ENCODE measurements around the gene CHGA.

CHGA gene

GRCh38 chr14:92938890-92939671 lies 16.1 kb downstream of the CHGA start:
- no peaks in the 10 kb centered on the region for H3K27me3 ChIP-seq (ENCODE audit: control insufficient read depth in 1 of 2, insufficient read depth in 2 of 2, low read length in 2 of 2)
- H3K4me3 ChIP-seq (ENCODE audit: low read length in 2 of 2): no peak overlapping the region
- no peaks in the 10 kb centered on the region for H3K4me1 ChIP-seq (ENCODE audit: control insufficient read depth, insufficient read depth, low read length)
- no peak overlapping the region for H3K27ac ChIP-seq (ENCODE audit: low read length)
- no peak overlapping the region for H3K9ac ChIP-seq (ENCODE audit: low read length in 2 of 2)
- H3K9me3 ChIP-seq (ENCODE audit: control insufficient read depth in 2 of 2, low read length in 2 of 2): no peaks in the 10 kb centered on the region
- H3K36me3 ChIP-seq (ENCODE audit: control insufficient read depth in 2 of 2, insufficient read depth in 2 of 2, low read length in 2 of 2): peaks cover 0 to 29% of the 10 kb centered on the region in 2 donors

- peaks cover 0 to 31% of the 10 kb centered on the region in 2 donors for H3K36me3 ChIP-seq (ENCODE audit: control insufficient read depth in 2 of 2, insufficient read depth in 2 of 2, low read length in 2 of 2)
- H3K4me3 ChIP-seq (ENCODE audit: low read length in 2 of 2): no peak overlapping the region
- H3K27ac ChIP-seq (ENCODE audit: low read length): no peak overlapping the region
- no peak overlapping the region for H3K9ac ChIP-seq (ENCODE audit: low read length in 2 of 2)
- no peaks in the 10 kb centered on the region for H3K9me3 ChIP-seq (ENCODE audit: control insufficient read depth in 2 of 2, low read length in 2 of 2)
- H3K4me1 ChIP-seq (ENCODE audit: control insufficient read depth, insufficient read depth, low read length): no peaks in the 10 kb centered on the region
- no peaks in the 10 kb centered on the region for H3K27me3 ChIP-seq (ENCODE audit: control insufficient read depth in 1 of 2, insufficient read depth in 2 of 2, low read length in 2 of 2)
These were observed 16.7 kb downstream of the CHGA start for GRCh38 chr14:92939699-92940098.

- H3K36me3 ChIP-seq (ENCODE audit: control insufficient read depth in 2 of 2, insufficient read depth in 2 of 2, low read length in 2 of 2): peaks cover 0 to 37% of the 10 kb centered on the region in 2 donors
- no peaks in the 10 kb centered on the region for H3K9me3 ChIP-seq (ENCODE audit: control insufficient read depth in 2 of 2, low read length in 2 of 2)
- H3K4me1 ChIP-seq (ENCODE audit: control insufficient read depth, insufficient read depth, low read length): no peaks in the 10 kb centered on the region
- H3K9ac ChIP-seq (ENCODE audit: low read length in 2 of 2): no peak overlapping the region
- H3K4me3 ChIP-seq (ENCODE audit: low read length in 2 of 2): no peak overlapping the region
- H3K27me3 ChIP-seq (ENCODE audit: control insufficient read depth in 1 of 2, insufficient read depth in 2 of 2, low read length in 2 of 2): no peaks in the 10 kb centered on the region
- no peak overlapping the region for H3K27ac ChIP-seq (ENCODE audit: low read length)
These were observed 17.6 kb downstream of the CHGA start for GRCh38 chr14:92940543-92940942.

- H3K36me3 ChIP-seq (ENCODE audit: control insufficient read depth in 2 of 2, insufficient read depth in 2 of 2, low read length in 2 of 2): peaks cover 0 to 42% of the 10 kb centered on the region in 2 donors
These were observed 18.6 kb downstream of the CHGA start for GRCh38 chr14:92941531-92941930.

GRCh38 chr14:92942136-92942535 lies 19.2 kb downstream of the CHGA start:
- Histone ChIP-seq H3K9me3 (ENCODE audit: control insufficient read depth in 2 of 2, low read length in 2 of 2) (no peaks in the 10 kb centered on the region), H3K36me3 (ENCODE audit: control insufficient read depth in 2 of 2, insufficient read depth in 2 of 2, low read length in 2 of 2) (peaks cover 0 to 38% of the 10 kb centered on the region in 2 donors), H3K4me1 (ENCODE audit: control insufficient read depth, insufficient read depth, low read length) (peaks cover 2% of the 10 kb centered on the region), H3K27ac (ENCODE audit: low read length) (no peak overlapping the region), H3K9ac (ENCODE audit: low read length in 2 of 2) (no peak overlapping the region), H3K4me3 (ENCODE audit: low read length in 2 of 2) (no peak overlapping the region), H3K27me3 (ENCODE audit: control insufficient read depth in 1 of 2, insufficient read depth in 2 of 2, low read length in 2 of 2) (no peaks in the 10 kb centered on the region)

More at GRCh38 chr14:92941531-92941930, 18.6 kb downstream of the CHGA start:
- H3K9me3 ChIP-seq (ENCODE audit: control insufficient read depth in 2 of 2, low read length in 2 of 2): no peaks in the 10 kb centered on the region
- no peaks in the 10 kb centered on the region for H3K27me3 ChIP-seq (ENCODE audit: control insufficient read depth in 1 of 2, insufficient read depth in 2 of 2, low read length in 2 of 2)
- H3K9ac ChIP-seq (ENCODE audit: low read length in 2 of 2): no peak overlapping the region
- no peak overlapping the region for H3K27ac ChIP-seq (ENCODE audit: low read length)
- H3K4me3 ChIP-seq (ENCODE audit: low read length in 2 of 2): no peak overlapping the region
- peaks cover under 1% of the 10 kb centered on the region for H3K4me1 ChIP-seq (ENCODE audit: control insufficient read depth, insufficient read depth, low read length)

- Histone ChIP-seq H3K4me1 (ENCODE audit: control insufficient read depth, insufficient read depth, low read length) (peaks cover 2% of the 10 kb centered on the region), H3K27me3 (ENCODE audit: control insufficient read depth in 1 of 2, insufficient read depth in 2 of 2, low read length in 2 of 2) (no peaks in the 10 kb centered on the region), H3K9me3 (ENCODE audit: control insufficient read depth in 2 of 2, low read length in 2 of 2) (no peaks in the 10 kb centered on the region), H3K36me3 (ENCODE audit: control insufficient read depth in 2 of 2, insufficient read depth in 2 of 2, low read length in 2 of 2) (peaks cover 0 to 36% of the 10 kb centered on the region in 2 donors), H3K27ac (ENCODE audit: low read length) (no peak overlapping the region), H3K4me3 (ENCODE audit: low read length in 2 of 2) (no peak overlapping the region), H3K9ac (ENCODE audit: low read length in 2 of 2) (no peak overlapping the region)
These were observed 19.6 kb downstream of the CHGA start for GRCh38 chr14:92942576-92942975.

GRCh38 chr14:92942976-92943710 lies 20.2 kb downstream of the CHGA start:
- no peak overlapping the region for H3K27ac ChIP-seq (ENCODE audit: low read length)
- peaks cover 2% of the 10 kb centered on the region for H3K4me1 ChIP-seq (ENCODE audit: control insufficient read depth, insufficient read depth, low read length)
- no peak overlapping the region for H3K9ac ChIP-seq (ENCODE audit: low read length in 2 of 2)
- no peak overlapping the region for H3K4me3 ChIP-seq (ENCODE audit: low read length in 2 of 2)
- no peaks in the 10 kb centered on the region for H3K27me3 ChIP-seq (ENCODE audit: control insufficient read depth in 1 of 2, insufficient read depth in 2 of 2, low read length in 2 of 2)
- no peaks in the 10 kb centered on the region for H3K9me3 ChIP-seq (ENCODE audit: control insufficient read depth in 2 of 2, low read length in 2 of 2)
- peaks cover 0 to 40% of the 10 kb centered on the region in 2 donors for H3K36me3 ChIP-seq (ENCODE audit: control insufficient read depth in 2 of 2, insufficient read depth in 2 of 2, low read length in 2 of 2)

GRCh38 chr14:92943855-92944570 lies 21.1 kb downstream of the CHGA start:
- Histone ChIP-seq H3K9me3 (ENCODE audit: control insufficient read depth in 2 of 2, low read length in 2 of 2) (no peaks in the 10 kb centered on the region), H3K9ac (ENCODE audit: low read length in 2 of 2) (no peak overlapping the region), H3K27ac (ENCODE audit: low read length) (no peak overlapping the region), H3K36me3 (ENCODE audit: control insufficient read depth in 2 of 2, insufficient read depth in 2 of 2, low read length in 2 of 2) (peaks cover 0 to 40% of the 10 kb centered on the region in 2 donors), H3K4me1 (ENCODE audit: control insufficient read depth, insufficient read depth, low read length) (peaks cover 2% of the 10 kb centered on the region), H3K27me3 (ENCODE audit: control insufficient read depth in 1 of 2, insufficient read depth in 2 of 2, low read length in 2 of 2) (no peaks in the 10 kb centered on the region), H3K4me3 (ENCODE audit: low read length in 2 of 2) (no peak overlapping the region)

GRCh38 chr14:92944976-92945375 lies 22.0 kb downstream of the CHGA start:
- H3K4me1 ChIP-seq (ENCODE audit: control insufficient read depth, insufficient read depth, low read length): peaks cover 2% of the 10 kb centered on the region
- H3K27ac ChIP-seq (ENCODE audit: low read length): no peak overlapping the region
- H3K4me3 ChIP-seq (ENCODE audit: low read length in 2 of 2): no peak overlapping the region
- peaks cover 0 to 40% of the 10 kb centered on the region in 2 donors for H3K36me3 ChIP-seq (ENCODE audit: control insufficient read depth in 2 of 2, insufficient read depth in 2 of 2, low read length in 2 of 2)
- H3K9me3 ChIP-seq (ENCODE audit: control insufficient read depth in 2 of 2, low read length in 2 of 2): no peaks in the 10 kb centered on the region
- no peak overlapping the region for H3K9ac ChIP-seq (ENCODE audit: low read length in 2 of 2)
- no peaks in the 10 kb centered on the region for H3K27me3 ChIP-seq (ENCODE audit: control insufficient read depth in 1 of 2, insufficient read depth in 2 of 2, low read length in 2 of 2)

GRCh38 chr14:92945544-92945943 lies 22.6 kb downstream of the CHGA start:
- Histone ChIP-seq H3K36me3 (ENCODE audit: control insufficient read depth in 2 of 2, insufficient read depth in 2 of 2, low read length in 2 of 2) (peaks cover 2 to 40% of the 10 kb centered on the region in 2 donors), H3K4me1 (ENCODE audit: control insufficient read depth, insufficient read depth, low read length) (peaks cover 2% of the 10 kb centered on the region), H3K9ac (ENCODE audit: low read length in 2 of 2) (no peak overlapping the region), H3K27ac (ENCODE audit: low read length) (no peak overlapping the region), H3K4me3 (ENCODE audit: low read length in 2 of 2) (no peak overlapping the region), H3K27me3 (ENCODE audit: control insufficient read depth in 1 of 2, insufficient read depth in 2 of 2, low read length in 2 of 2) (no peaks in the 10 kb centered on the region), H3K9me3 (ENCODE audit: control insufficient read depth in 2 of 2, low read length in 2 of 2) (no peaks in the 10 kb centered on the region)
